Adrenal gland (tissue), 5 donors: Measurements from ENCODE around the gene GRID1.

Experiments
- CTCF ChIP-seq, 6 experiments: fragments of 450-650 bp in 4 of 6; fragments of 200-600 bp in 2 of 6; sonication (generic) in 1 of 6; IDR thresholded peaks; 1 replicate in 5 of 6; 2 replicates in 1 of 6; pipeline versions ENCODE4 v1.5.1 to v1.8.0; 2016 to 2021; ENCODE audit warnings: antibody characterized with exemption in 6 of 6, mild to moderate bottlenecking in 2 of 6, moderate library complexity in 1 of 6
- POLR2A ChIP-seq, 2 donors: fragments of 450-650 bp; IDR thresholded peaks; one replicate each; pipeline ENCODE4 v1.6.1; 2017; ENCODE audit warnings: antibody characterized with exemption in 2 of 2, mild to moderate bottlenecking in 2 of 2, moderate library complexity in 1 of 2
- donor health status: DM: no; HTN: no; CAD: no.

DNA sequence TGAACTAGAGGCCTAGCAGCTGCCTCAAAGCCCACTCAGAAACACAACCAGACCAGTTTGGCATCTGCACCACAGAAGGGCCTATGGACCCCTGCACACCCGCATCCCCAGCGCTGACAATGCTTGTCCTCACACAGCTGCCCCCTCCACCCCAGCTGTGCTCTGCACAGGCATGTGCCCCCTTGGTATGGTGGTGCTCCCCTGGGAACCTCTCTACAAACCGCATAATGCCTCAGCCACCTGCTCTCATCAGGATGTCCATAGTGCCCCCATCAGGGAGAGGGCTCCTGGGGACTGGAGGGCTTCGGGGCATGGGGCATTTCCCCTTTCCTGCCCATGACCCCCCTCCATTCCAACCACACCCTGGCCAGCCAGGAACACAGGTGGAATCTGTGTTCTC lies 347.5 kb downstream of the GRID1 start:
- no peak for TF ChIP-seq CTCF (IDR thresholded peaks at IDR 0.05)
- TF ChIP-seq POLR2A (IDR thresholded peaks at IDR 0.05) = no peak
